Activated CD4-positive, alpha-beta T cell treated with anti-CD3 and anti-CD28 coated beads, Interleukin-2, amount 50 U/mL, for 16 hours (primary cell): Measurements from ENCODE around the gene DRC7.

Experiments
- DNase-seq: peaks from one replicate; pipeline ENCODE4 v3.0.0-alpha.2; 2020

DRC7 gene, protein sequence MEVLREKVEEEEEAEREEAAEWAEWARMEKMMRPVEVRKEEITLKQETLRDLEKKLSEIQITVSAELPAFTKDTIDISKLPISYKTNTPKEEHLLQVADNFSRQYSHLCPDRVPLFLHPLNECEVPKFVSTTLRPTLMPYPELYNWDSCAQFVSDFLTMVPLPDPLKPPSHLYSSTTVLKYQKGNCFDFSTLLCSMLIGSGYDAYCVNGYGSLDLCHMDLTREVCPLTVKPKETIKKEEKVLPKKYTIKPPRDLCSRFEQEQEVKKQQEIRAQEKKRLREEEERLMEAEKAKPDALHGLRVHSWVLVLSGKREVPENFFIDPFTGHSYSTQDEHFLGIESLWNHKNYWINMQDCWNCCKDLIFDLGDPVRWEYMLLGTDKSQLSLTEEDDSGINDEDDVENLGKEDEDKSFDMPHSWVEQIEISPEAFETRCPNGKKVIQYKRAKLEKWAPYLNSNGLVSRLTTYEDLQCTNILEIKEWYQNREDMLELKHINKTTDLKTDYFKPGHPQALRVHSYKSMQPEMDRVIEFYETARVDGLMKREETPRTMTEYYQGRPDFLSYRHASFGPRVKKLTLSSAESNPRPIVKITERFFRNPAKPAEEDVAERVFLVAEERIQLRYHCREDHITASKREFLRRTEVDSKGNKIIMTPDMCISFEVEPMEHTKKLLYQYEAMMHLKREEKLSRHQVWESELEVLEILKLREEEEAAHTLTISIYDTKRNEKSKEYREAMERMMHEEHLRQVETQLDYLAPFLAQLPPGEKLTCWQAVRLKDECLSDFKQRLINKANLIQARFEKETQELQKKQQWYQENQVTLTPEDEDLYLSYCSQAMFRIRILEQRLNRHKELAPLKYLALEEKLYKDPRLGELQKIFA

DNA sequence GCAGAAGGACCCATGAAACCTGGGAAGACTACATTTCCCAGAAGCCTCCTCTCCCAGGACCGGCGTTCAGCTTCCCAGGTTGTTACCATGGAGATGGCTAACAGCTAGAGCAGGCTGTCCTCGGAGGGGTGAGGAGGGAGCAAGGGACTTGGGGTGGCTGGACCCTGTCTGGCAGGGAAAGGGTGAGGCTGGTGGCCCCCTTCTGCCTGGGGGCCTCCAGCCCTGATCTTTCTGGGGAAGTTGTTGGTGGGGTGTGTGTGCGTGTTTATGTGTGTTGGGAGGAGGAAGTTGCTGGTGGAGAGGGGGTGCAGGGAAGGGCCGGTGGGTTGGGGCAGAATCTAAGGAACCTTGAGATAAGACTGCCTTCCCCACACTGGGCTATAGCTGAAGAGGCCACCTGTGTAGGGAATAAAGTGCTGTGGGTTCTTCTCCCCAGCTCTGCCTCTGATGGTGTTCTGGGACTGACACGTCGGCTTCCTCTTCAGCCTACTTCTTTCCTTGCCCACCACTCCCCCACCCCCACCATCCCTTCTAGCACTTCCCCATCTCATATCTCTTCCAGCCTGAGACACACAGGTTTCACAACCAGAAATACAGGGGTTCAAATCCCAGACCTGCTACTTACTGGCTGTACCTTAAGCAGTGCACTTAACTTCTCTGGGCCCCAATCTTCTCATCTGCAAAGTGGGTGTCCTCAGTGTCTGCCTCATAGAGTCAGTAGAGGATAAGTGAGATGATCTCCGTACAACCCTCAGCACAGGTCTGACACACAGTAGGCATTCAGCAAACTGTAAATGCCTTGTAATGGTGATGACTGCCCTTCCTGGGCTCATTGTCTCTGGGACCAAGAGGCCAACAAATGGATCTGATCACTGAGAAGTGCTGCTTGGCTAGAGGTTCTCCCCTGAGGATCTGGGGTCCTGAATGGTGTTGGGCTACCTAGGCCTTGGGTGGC lies at the start of gene DRC7:
TSS of gene DRC7 (plus strand) at position 82 of the 955 bp plus-strand sequence. CDS start 3,144 bp downstream, outside the sequence.
- DNase-seq: peak; percentile 50

DNA sequence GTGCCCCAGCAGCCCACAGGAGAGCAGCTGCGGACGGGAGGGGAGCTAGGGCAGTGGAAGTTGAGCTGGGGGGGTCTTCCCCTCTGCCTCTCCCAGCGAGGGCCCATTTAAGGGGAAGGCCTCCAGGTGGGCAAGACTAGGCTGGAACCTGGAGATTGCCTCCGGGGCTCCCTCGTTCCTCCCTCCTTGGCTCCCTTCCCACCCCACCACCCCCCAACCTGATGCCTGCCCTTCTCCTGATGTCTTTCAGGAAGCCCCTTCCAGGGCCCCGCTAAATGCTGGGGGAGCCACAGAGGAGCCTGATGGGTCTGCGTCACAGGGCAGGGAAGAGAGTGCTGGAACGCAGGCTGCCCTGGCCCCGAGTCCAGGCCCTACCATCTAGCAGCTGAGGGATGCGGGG lies 49.4 kb upstream of the DRC7 start:
- no peak for DNase-seq

- no peak for DNase-seq
Measured at GRCh38 chr16:57645691-57646387, 48.8 kb upstream of the DRC7 start.

DNA sequence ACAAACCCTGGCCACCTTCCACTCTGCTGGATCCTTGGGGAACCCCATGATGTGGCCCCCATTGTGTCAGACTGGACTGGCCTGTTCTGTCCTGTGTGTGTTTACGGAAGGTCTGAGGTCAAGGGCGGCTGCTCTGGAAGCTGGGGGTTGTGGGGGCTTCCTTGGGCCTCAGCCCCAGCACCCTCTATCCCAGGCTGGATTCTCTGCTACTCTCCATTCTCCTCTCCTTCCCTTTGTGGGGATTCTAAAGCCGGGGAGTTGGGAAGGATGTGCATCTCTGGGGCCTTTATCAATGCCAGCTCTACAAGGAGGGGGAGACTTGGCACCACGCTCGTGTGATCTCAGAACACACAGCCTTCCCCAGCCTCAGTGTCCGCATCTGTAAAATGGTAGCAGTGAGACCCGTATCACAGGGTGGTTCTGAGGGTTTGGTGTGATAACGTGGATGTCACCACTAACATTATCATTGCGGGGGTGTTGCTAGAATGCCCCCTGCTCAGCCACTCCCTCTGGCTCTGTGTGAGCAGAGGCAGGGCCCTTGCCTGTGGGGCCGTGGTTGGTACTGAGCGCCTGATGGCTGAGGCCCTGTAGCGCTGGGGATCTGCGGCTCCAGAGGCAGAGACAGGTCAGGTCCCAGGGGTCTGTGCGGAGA lies 48.1 kb upstream of the DRC7 start:
- no peak for DNase-seq

DNA sequence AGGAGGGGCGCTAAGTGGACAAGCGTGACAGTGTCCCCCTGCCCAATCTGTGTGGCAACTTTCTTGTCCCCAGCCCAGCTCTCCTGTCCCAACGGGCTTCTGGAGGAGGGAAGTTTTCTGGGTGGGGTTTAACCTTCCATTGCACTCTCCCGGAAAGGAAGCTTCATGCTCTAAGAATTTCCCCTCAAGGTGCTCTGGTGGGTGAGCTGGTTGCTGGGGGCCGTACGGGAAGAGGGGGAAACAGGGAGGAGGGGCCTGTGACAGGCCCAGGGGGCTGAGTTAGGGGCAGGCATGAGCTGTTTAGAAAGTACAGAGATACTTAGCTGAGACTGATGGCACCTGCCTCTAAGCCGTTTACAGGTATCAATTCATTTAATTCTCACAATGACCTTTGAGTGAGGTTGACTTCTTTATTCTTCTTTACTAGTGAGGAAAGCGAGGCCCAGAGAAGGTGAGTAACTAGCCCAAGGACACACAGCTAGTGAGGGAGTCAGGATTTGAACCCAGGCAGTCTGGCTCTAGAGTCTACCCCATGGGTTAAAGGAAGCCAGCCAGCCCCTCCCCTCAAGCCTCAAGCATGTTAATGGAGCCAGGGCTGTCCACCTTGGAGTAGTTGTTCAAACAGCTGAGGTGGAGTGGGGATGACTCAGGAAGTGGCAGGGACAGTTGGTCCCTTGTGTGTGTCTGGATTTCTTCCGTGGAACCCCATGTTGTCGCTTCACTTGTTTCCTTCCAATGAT lies 47.3 kb upstream of the DRC7 start:
- DNase-seq: no peak

DNA sequence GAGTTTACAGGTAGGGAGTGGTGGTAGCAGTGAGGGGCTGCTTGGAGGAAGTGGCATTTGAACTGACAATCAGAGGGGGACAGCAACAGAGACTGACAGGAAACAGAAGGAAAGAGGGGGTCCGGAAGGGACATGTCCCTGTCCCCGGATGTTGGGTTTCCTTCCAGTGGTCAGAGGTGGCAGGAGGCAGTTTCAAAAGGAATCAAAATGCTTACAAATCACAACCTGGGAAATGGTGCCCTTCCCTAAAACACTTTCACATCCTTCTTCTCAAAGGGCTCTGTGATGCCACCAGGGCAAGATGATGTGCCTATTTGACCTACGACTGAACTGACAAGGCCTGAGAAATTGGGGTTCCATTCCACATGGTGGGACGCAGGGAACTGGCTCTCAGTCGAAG lies 46.5 kb upstream of the DRC7 start:
- DNase-seq: peak; percentile 15

DNA sequence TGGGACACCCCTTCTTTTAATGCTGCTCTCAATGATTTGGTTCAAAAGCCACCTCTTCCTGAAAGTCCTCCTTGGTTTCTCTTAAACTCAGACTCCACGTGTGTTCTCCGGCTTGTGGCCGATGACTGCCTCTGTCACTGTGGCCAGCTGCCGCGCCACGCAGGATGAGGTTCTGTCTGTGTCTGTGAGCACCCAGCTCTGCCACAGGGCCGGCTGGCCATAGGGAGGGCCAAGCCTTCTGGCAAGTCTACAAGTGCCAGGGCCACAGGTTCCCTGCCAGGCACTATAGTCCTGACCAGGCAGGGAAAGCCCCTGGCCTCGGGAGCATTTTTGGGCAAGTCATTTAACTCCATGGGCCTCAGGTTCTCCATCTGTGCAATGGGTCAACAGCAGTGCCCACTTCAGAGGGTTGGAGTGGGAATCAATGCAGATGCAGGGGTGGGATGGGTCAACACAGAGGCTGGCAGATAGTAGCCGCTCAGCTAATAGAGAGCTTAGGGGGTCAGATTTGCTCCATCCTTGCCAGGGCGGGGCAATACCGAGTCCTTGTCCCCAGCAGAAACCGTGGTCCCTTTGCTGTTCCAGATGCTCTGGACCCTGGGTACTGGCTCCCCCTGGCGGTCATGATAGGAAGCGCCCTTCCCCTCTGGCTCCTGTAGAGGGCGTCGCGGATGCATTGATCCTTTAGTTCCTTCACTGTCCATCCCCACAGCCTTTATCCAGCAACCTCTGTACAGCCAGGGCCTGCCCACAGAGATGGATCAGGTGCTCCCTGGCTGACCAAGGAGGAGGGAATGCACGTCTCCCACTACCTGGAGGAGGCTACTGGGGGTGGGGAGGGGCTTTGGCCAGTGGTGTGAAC lies 45.8 kb upstream of the DRC7 start:
- peak; percentile 91 for DNase-seq

GRCh38 chr16:57649443-57649751 lies 45.2 kb upstream of the DRC7 start:
- no peak for DNase-seq

GRCh38 chr16:57649846-57650245 lies 44.8 kb upstream of the DRC7 start:
- no peak for DNase-seq

- DNase-seq: peak; percentile 54
Measured at GRCh38 chr16:57651344-57652333, 43.0 kb upstream of the DRC7 start.

DNA sequence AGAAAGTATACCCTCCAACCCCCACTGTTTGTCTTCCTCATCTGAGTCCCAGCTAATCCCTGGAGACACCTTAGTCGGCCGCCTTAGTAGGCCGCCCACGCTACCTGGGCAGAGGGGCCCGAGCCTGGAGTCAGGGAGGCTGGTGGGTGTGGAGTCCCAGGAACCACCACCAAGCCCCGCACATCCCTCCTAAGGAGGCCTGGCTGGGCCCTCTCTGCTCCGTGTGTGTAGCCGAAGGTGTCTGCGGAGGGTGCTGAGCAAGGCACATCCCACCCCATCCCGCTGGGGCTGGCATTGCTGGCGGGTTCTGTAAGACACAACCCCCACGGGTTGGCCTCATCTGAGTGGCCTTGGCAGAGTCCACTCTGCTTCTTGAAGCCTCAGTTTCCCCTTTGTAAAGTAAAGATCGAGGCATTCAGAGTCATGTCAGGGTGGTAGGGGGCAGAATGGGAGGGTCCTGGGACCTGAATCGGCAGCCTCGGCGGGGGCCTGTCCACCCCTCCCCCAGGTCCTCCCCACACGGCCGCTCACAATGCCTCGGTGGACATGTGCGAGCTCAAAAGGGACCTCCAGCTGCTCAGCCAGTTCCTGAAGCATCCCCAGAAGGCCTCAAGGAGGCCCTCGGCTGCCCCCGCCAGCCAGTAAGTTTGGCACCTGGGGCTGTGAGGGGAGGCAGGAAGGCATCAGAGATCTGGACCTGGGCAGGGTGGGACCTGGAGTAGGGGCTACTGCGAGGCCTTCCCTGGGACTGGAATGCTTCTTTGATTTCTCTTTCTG lies 41.7 kb upstream of the DRC7 start:
- DNase-seq: no peak

DNA sequence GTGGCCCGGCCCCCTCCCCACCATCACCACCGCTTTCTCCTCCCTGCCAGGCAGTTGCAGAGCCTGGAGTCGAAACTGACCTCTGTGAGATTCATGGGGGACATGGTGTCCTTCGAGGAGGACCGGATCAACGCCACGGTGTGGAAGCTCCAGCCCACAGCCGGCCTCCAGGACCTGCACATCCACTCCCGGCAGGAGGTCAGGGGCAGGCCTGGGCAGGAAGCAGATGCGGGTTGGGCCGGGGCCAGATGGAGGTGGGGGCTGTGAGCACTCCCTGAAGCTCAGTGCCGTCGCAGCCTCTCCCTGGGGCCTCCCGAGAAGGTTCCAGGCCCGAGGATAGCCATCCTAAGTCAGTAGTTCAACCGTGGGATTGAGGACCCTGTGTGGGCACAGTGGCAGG lies 40.7 kb upstream of the DRC7 start:
- DNase-seq: no peak

- no peak for DNase-seq
Measured at GRCh38 chr16:57656342-57656955, 38.2 kb upstream of the DRC7 start.

DNA sequence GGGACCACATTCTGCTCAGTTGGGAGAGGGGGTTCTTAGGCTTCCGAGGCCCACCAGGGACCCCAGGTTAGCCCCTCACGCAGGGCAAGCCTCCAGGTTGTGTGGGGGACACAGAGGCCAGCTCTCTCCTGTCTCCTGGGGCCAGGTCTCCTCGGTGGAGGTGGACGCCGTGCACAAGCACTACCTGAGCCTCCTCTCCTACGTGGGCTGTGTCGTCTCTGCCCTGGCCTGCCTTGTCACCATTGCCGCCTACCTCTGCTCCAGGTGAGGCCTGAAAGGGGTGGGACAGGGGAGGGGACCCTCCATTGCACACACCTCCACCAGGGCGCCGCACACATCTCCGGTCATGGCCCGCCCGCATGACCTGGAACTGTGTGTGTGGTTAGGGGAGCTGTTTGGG lies 37.4 kb upstream of the DRC7 start:
- DNase-seq: no peak

GRCh38 chr16:57658130-57658877 lies 36.3 kb upstream of the DRC7 start:
- no peak for DNase-seq

- no peak for DNase-seq
Measured at GRCh38 chr16:57658878-57659674, 35.5 kb upstream of the DRC7 start.
